OCI-LY3 (cell line): ENCODE data around the gene RUNX2.

Source experiments
- H2AFZ ChIP-seq: fragments of 200-600, 300-600 bp; shearing (Covaris generic); 2 replicates; pipeline ENCODE4 v1.6.0; 2014; ENCODE audit warnings: antibody characterized with exemption, low read depth, low read length
- H3K27ac ChIP-seq: fragments of 200-600, 300-600 bp; sonication (generic); 2 replicates; pipeline ENCODE4 v1.5.1; 2014; ENCODE audit warnings: mild to moderate bottlenecking, low read length, moderate library complexity, mixed read lengths
- H3K27me3 ChIP-seq: fragments of 200-600, 300-600 bp; sonication (generic); 2 replicates; pipeline ENCODE4 v1.6.1; 2014; ENCODE audit warnings: low read depth, low read length, mixed read lengths
- H3K36me3 ChIP-seq: fragments of 200-600, 300-600 bp; sonication (generic); replicated peaks from 2 replicates; pipeline ENCODE3; 2014; ENCODE audit warnings: low read depth, low read length, mixed read lengths
- H3K4me1 ChIP-seq: fragments of 300-600, 200-600 bp; sonication (generic); 2 replicates; pipeline ENCODE4 v1.6.1; 2014; ENCODE audit warnings: low read length, mixed read lengths
- H3K4me2 ChIP-seq: fragments of 200-600, 300-600 bp; sonication (generic); 2 replicates; pipeline ENCODE4 v1.6.1; 2014; ENCODE audit warnings: low read length, mixed read lengths
- H3K4me3 ChIP-seq: fragments of 300-600, 200-600 bp; sonication (generic); 2 replicates; pipeline ENCODE4 v1.5.1; 2014; ENCODE audit warnings: antibody characterized with exemption, mild to moderate bottlenecking, low read length, moderate library complexity
- H3K79me2 ChIP-seq: fragments of 300-600, 200-600 bp; shearing (Covaris generic); 2 replicates; pipeline ENCODE4 v1.6.1; 2014; ENCODE audit warnings: mild to moderate bottlenecking, low read length, mixed read lengths
- H3K9ac ChIP-seq: fragments of 300-600, 200-600 bp; shearing (Covaris generic); 2 replicates; pipeline ENCODE4 v1.6.0; 2014; ENCODE audit warnings: mild to moderate bottlenecking, low read length, moderate library complexity
- H3K9me3 ChIP-seq: fragments of 200-600, 300-600 bp; shearing (Covaris generic); 2 replicates; pipeline ENCODE4 v1.6.1; 2014; ENCODE audit warnings: low read length, mixed read lengths; ENCODE audit not compliant: insufficient read depth
- H4K20me1 ChIP-seq: fragments of 200-600, 300-600 bp; sonication (generic); 2 replicates; pipeline ENCODE4 v1.6.1; 2016; ENCODE audit warnings: low read length, mixed read lengths; ENCODE audit not compliant: insufficient read depth
- CTCF ChIP-seq: fragments of 200-600, 300-600 bp; sonication (generic); IDR thresholded peaks from 2 replicates; pipeline ENCODE4 v1.5.1; 2014; ENCODE audit warnings: antibody characterized with exemption, low read length, low read depth
- EZH2phosphoT487 ChIP-seq: fragments of 200-600 bp; shearing (Covaris generic); IDR thresholded peaks from 2 replicates; pipeline ENCODE4 v1.6.1; 2018; ENCODE audit warnings: antibody characterized with exemption, mixed run types, low read depth

The RUNX2 gene

GRCh38 chr6:45437439-45437815, 109.3 kb downstream of the RUNX2 start:
- Histone ChIP-seq H3K27ac (no peak overlapping the region), H3K79me2 (no peaks in the 10 kb centered on the region), H3K9me3 (no peaks in the 10 kb centered on the region), H3K36me3 (no peaks in the 10 kb centered on the region), H3K4me1 (peaks cover 6% of the 10 kb centered on the region), H4K20me1 (no peaks in the 10 kb centered on the region), H3K4me3 (no peak overlapping the region), H2AFZ (no peak overlapping the region), H3K27me3 (peaks cover 79% of the 10 kb centered on the region), H3K4me2 (no peak overlapping the region), H3K9ac (no peak overlapping the region)
- no peak for TF ChIP-seq CTCF
- TF ChIP-seq EZH2phosphoT487: no peak

- TF ChIP-seq EZH2phosphoT487: no peak
- no peak for TF ChIP-seq CTCF
- H2AFZ ChIP-seq: no peak overlapping the region
- no peaks in the 10 kb centered on the region for H4K20me1 ChIP-seq
- peaks cover 72% of the 10 kb centered on the region for H3K27me3 ChIP-seq
- H3K79me2 ChIP-seq: no peaks in the 10 kb centered on the region
- peaks cover 6% of the 10 kb centered on the region for H3K4me1 ChIP-seq
- no peak overlapping the region for H3K4me3 ChIP-seq
- no peak overlapping the region for H3K4me2 ChIP-seq
- H3K27ac ChIP-seq: no peak overlapping the region
- H3K9ac ChIP-seq: no peak overlapping the region
- H3K9me3 ChIP-seq: no peaks in the 10 kb centered on the region
- no peaks in the 10 kb centered on the region for H3K36me3 ChIP-seq
Observed at GRCh38 chr6:45438151-45438550, 110.0 kb downstream of the RUNX2 start.

- H3K4me1 ChIP-seq: peaks cover 5% of the 10 kb centered on the region
- H3K9me3 ChIP-seq: no peaks in the 10 kb centered on the region
- no peaks in the 10 kb centered on the region for H4K20me1 ChIP-seq
- H3K9ac ChIP-seq: no peak overlapping the region
- H3K4me2 ChIP-seq: no peak overlapping the region
- H3K27me3 ChIP-seq: peaks cover 71% of the 10 kb centered on the region
- no peaks in the 10 kb centered on the region for H3K36me3 ChIP-seq
- H2AFZ ChIP-seq: no peak overlapping the region
- H3K79me2 ChIP-seq: no peaks in the 10 kb centered on the region
- H3K27ac ChIP-seq: no peak overlapping the region
- no peak overlapping the region for H3K4me3 ChIP-seq
- TF ChIP-seq CTCF (no peak), EZH2phosphoT487 (no peak)
Observed at GRCh38 chr6:45438849-45439406, 110.8 kb downstream of the RUNX2 start.

- no peaks in the 10 kb centered on the region for H3K36me3 ChIP-seq
- no peak overlapping the region for H2AFZ ChIP-seq
- no peak overlapping the region for H3K27ac ChIP-seq
- H4K20me1 ChIP-seq: no peaks in the 10 kb centered on the region
- H3K4me3 ChIP-seq: no peak overlapping the region
- peaks cover 74% of the 10 kb centered on the region for H3K27me3 ChIP-seq
- H3K9me3 ChIP-seq: no peaks in the 10 kb centered on the region
- H3K4me1 ChIP-seq: peaks cover under 1% of the 10 kb centered on the region; the same call in 1 of the 2 replicates
- TF ChIP-seq EZH2phosphoT487 (no peak), CTCF (no peak)
- H3K9ac ChIP-seq: no peak overlapping the region
- no peaks in the 10 kb centered on the region for H3K79me2 ChIP-seq
- H3K4me2 ChIP-seq: no peak overlapping the region
Observed at GRCh38 chr6:45439459-45439858, 111.3 kb downstream of the RUNX2 start.
